Measurements from ENCODE around the gene UVRAG.

Gene UVRAG

GRCh38 chr11:76086743-76087635 is 272.0 kb downstream of the UVRAG start:
- DNase-seq (ENCODE audit: insufficient read length, low spot score) (no peak), FAIRE-seq (no peak)

- DNase-seq (ENCODE audit: insufficient read length, low spot score) = no peak
- FAIRE-seq = no peak
Measured at GRCh38 chr11:76087749-76088148, 272.7 kb downstream of the UVRAG start.

- no peak for DNase-seq (ENCODE audit: insufficient read length, low spot score)
Measured at GRCh38 chr11:76088511-76088910, 273.5 kb downstream of the UVRAG start.

DNA sequence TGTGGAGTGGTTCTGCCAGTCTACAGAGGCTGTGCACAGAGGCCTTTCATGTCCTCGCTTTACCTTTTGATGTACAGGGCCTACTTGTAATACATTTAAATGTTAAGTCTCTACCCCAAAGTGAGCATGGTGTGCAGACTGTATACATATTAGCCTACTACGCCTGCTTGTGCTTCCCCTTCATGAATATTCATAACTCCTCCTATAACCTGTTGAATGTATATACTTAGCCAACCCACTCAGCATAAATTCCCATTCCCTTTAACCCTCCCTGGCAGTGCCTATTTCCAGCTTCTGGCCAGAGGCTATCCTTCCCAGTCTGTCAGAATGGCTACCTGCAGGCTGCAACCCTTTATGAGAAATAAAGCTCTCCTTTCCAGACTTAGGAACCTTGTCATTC is 275.2 kb downstream of the UVRAG start:
- FAIRE-seq = no peak
- DNase-seq (ENCODE audit: insufficient read length, low spot score) = no peak

More at GRCh38 chr11:76088511-76088910, 273.5 kb downstream of the UVRAG start:
- FAIRE-seq = peak; percentile 18

DNA sequence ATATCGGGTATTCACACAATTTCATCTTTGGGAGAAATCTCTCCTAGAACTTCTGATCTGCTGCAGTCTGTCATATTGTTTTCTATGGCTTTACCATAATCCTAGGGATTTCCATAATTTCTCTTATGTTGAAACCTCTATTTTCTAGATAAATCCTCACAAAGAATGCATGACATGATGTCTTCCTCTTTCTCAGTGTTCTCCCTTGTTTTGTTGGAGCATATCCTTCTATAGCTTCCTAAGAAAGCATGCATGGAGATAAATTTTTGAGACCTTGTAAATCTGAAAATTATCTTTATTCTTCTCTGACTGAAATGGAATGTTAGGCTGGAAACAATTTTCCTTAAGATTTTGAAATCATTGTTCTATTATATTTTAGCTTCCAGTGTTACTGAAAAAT is 275.8 kb downstream of the UVRAG start:
- no peak for FAIRE-seq

DNA sequence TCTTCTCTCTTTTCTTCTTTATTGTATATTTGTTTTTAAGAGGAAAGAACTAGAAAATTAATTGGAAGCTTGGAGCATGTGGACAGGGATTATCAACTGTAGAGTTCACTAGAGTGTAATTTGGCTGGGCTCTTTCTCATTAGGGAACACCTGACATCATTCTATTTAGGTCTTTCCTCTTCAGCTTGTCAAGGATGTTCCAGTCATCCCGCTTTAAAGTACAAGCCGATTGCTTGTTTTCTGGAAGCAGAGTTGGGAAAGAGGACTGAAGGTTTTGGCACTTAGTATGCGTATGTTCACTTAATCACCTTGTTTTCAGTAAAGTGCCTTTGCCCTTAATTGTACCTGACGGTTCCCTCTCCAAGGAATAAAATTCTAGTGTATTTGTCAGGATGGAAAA is 279.7 kb downstream of the UVRAG start:
- no peak for FAIRE-seq

More for the DNA sequence above, 275.8 kb downstream of the UVRAG start:
- DNase-seq (ENCODE audit: insufficient read length, low spot score) = no peak

GRCh38 chr11:76095891-76096290 is 280.9 kb downstream of the UVRAG start:
- FAIRE-seq (no peak), DNase-seq (ENCODE audit: insufficient read length, low spot score) (no peak)

More for the DNA sequence above, 279.7 kb downstream of the UVRAG start:
- DNase-seq (ENCODE audit: insufficient read length, low spot score) = no peak

- DNase-seq (ENCODE audit: insufficient read length, low spot score) (no peak), FAIRE-seq (no peak)
Measured at GRCh38 chr11:76096552-76096951, 281.5 kb downstream of the UVRAG start.

GRCh38 chr11:76102802-76103201 is 287.8 kb downstream of the UVRAG start:
- no peak for FAIRE-seq

GRCh38 chr11:76103460-76103859 is 288.4 kb downstream of the UVRAG start:
- FAIRE-seq = no peak
- no peak for DNase-seq (ENCODE audit: insufficient read length, low spot score)

More at GRCh38 chr11:76102802-76103201, 287.8 kb downstream of the UVRAG start:
- no peak for DNase-seq (ENCODE audit: insufficient read length, low spot score)

- DNase-seq (ENCODE audit: insufficient read length, low spot score) = no peak
- no peak for FAIRE-seq
Measured at GRCh38 chr11:76104285-76104684, 289.3 kb downstream of the UVRAG start.

- DNase-seq (ENCODE audit: insufficient read length, low spot score) (no peak), FAIRE-seq (no peak)
Measured at GRCh38 chr11:76105637-76106036, 290.6 kb downstream of the UVRAG start.

- DNase-seq (ENCODE audit: insufficient read length, low spot score) (no peak), FAIRE-seq (no peak)
Measured at GRCh38 chr11:76107971-76108370, 293.0 kb downstream of the UVRAG start.

DNA sequence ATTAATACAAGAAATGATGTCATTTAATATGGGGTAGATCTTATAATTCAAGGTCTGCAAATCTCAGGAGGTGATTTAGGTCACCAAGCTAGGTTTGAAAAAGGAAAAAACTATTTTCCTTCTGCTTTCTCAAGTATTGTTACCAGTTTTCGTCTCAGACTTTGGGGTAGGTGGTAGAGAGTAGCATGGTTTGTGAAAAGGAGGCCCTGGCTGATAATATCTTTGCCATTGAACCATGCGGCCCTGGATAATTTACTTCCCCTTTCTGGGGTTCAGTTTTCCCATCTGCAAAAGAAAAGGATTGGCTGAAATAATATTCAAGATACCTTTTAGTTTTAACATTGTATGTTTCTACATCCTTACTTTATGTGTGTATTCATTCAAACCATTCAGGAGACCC is 299.2 kb downstream of the UVRAG start:
- DNase-seq (ENCODE audit: insufficient read length, low spot score) = no peak
- FAIRE-seq = no peak

DNA sequence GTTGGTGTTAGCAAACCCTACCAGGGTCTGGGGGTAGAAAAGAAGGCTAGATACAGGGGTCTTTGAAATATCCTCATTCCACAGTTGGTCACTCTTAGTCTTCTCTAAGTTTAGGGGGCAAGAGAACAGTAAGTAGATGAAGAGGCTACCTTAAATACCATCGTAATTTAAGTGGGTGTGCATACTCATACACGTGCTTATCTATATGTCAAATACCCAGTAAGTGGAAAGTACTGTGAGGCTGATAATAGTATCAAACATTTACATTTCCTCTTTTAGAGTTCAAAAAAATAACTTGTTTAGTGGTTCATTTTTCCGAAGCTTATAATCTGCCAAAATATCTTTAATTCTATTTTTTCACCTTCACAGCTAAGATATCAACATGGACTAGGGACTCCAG is 300.5 kb downstream of the UVRAG start:
- FAIRE-seq (no peak), DNase-seq (ENCODE audit: insufficient read length, low spot score) (no peak)

- FAIRE-seq (peak; percentile 47), DNase-seq (ENCODE audit: insufficient read length, low spot score) (no peak)
Measured at GRCh38 chr11:76119032-76119431, 304.0 kb downstream of the UVRAG start.

GRCh38 chr11:76119779-76120178 is 304.8 kb downstream of the UVRAG start:
- DNase-seq (ENCODE audit: insufficient read length, low spot score) = no peak
- no peak for FAIRE-seq

- FAIRE-seq (no peak), DNase-seq (ENCODE audit: insufficient read length, low spot score) (no peak)
Measured at GRCh38 chr11:76120513-76121101, 305.6 kb downstream of the UVRAG start.

DNA sequence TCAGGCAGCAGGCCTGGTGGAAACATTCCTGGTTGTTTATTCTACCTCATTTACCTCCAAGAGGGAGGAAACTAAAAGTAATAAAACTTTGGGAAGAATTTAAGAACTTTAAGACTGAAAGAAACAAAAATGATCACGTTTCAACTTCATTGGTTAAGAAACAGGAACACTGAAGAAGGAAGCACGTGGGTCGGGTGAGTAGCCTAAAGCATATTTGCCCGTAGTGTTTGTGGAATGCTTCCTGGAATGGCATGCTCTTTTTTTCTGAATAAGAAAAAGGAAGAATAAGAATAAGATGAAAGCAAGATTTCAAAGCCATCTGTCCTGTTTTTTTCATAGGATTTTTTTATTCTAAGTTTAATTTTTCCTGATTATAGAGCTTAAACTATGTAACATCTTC is 308.2 kb downstream of the UVRAG start:
- no peak for FAIRE-seq
- DNase-seq (ENCODE audit: insufficient read length, low spot score) = no peak

- DNase-seq (ENCODE audit: insufficient read length, low spot score) = no peak
- peak; percentile 79 for FAIRE-seq
Measured at GRCh38 chr11:76124905-76125770, 310.1 kb downstream of the UVRAG start.

DNA sequence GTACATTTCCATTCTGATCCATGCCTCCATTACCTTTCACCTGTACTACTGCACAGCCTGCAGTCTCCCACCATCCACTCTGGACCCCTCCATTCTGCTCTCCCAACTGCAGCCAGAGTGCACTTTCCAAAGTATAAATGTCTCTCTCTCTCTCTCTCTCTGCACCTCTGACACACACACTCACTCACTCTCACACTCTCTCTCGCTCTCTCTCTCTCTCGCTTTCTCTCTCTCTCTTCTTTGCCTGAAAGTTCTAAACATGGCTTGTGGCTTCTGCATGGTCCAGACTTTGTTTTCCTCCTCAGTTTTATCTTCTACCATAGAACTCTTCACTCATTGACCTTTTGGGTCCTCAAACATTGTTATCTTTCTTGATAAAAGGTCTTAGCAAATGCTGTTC is 314.7 kb downstream of the UVRAG start:
- DNase-seq (ENCODE audit: insufficient read length, low spot score) (no peak), FAIRE-seq (no peak)

All from GM19239 (cell line).